Measurements from ENCODE around the gene TMEM247. TPM values are rescaled to one million over a fixed set of nuclear protein-coding genes. Genes with fewer than 3 reads are reported as not detected.

The TMEM247 gene
- total and polyA plus RNA-seq, 10 donors, result not detected

GRCh38 chr2:46505472-46505783 is 26.1 kb downstream of the TMEM247 start:
- Histone ChIP-seq H3K27ac (no peak overlapping the region), H3K27me3 (replicated peaks in 1 of 7) (no peaks in the 10 kb centered on the region), H3K36me3 (no peaks in the 10 kb centered on the region), H3K4me3 (no peak overlapping the region), H3K4me1 (peaks cover 0 to 18% (median 3%) of the 10 kb centered on the region in 6 donors), H3K9me3 (no peaks in the 10 kb centered on the region)
- intact Hi-C loops (cut with DNase I; ENCODE audit: low total_unique reads), result no loop called here
- no peak for DNase-seq
- no peak for TF ChIP-seq POLR2AphosphoS5 (IDR thresholded peaks at IDR 0.05)
- no peak for TF ChIP-seq POLR2A (IDR thresholded peaks at IDR 0.05)
- TF ChIP-seq CTCF (IDR thresholded peaks at IDR 0.05 in 8 of 11, conservative IDR thresholded peaks at IDR 0.05 in 3 of 11), result no peak
- WGBS, 5 donors, result 89 to 96% (median 92%) methylated on average over 3 of the region's 3 CpGs

GRCh38 chr2:46506131-46506706 is 26.9 kb downstream of the TMEM247 start:
- peaks cover 0 to 10% (median 0%) of the 10 kb centered on the region in 6 donors for H3K4me1 ChIP-seq
- WGBS, 5 donors, result 44 to 47% (median 45%) methylated on average over 5 to 6 of the region's 6 CpGs
- H3K9me3 ChIP-seq, result no peaks in the 10 kb centered on the region
- DNase-seq, result no peak
- no peaks in the 10 kb centered on the region for H3K27me3 ChIP-seq (replicated peaks in 1 of 7)
- no peak overlapping the region for H3K27ac ChIP-seq
- TF ChIP-seq POLR2A (IDR thresholded peaks at IDR 0.05) (no peak), CTCF (IDR thresholded peaks at IDR 0.05 in 8 of 11, conservative IDR thresholded peaks at IDR 0.05 in 3 of 11) (no peak), POLR2AphosphoS5 (IDR thresholded peaks at IDR 0.05) (no peak)
- H3K4me3 ChIP-seq, result no peak overlapping the region
- H3K36me3 ChIP-seq, result no peaks in the 10 kb centered on the region
- intact Hi-C loops (cut with DNase I; ENCODE audit: low total_unique reads), result no loop called here

- H3K36me3 ChIP-seq, result no peaks in the 10 kb centered on the region
- H3K4me1 ChIP-seq, result peaks cover 0 to 9% (median 0%) of the 10 kb centered on the region in 6 donors
- no peaks in the 10 kb centered on the region for H3K27me3 ChIP-seq (replicated peaks in 1 of 7)
- H3K4me3 ChIP-seq, result no peak overlapping the region
- no peak overlapping the region for H3K27ac ChIP-seq
- WGBS, 5 donors, result 85 to 94% (median 92%) methylated on average over 3 of the region's 3 CpGs
- TF ChIP-seq POLR2AphosphoS5 (IDR thresholded peaks at IDR 0.05) (no peak), POLR2A (IDR thresholded peaks at IDR 0.05) (no peak), CTCF (IDR thresholded peaks at IDR 0.05 in 8 of 11, conservative IDR thresholded peaks at IDR 0.05 in 3 of 11) (no peak)
- intact Hi-C loops (cut with DNase I; ENCODE audit: low total_unique reads), result no loop called here
- no peaks in the 10 kb centered on the region for H3K9me3 ChIP-seq
- DNase-seq, result no peak
Measured at GRCh38 chr2:46508312-46508711, 28.9 kb downstream of the TMEM247 start.

- no peak overlapping the region for H3K4me3 ChIP-seq
- H3K9me3 ChIP-seq, result peaks cover 0 to 2% (median 0%) of the 10 kb centered on the region in 8 donors
- TF ChIP-seq POLR2AphosphoS5 (IDR thresholded peaks at IDR 0.05) (no peak), POLR2A (IDR thresholded peaks at IDR 0.05) (no peak), CTCF (IDR thresholded peaks at IDR 0.05 in 8 of 11, conservative IDR thresholded peaks at IDR 0.05 in 3 of 11) (no peak)
- H3K36me3 ChIP-seq, result no peaks in the 10 kb centered on the region
- 91 to 98% (median 94%) methylated on average over 3 of the region's 3 CpGs for WGBS, 5 donors
- no peaks in the 10 kb centered on the region for H3K27me3 ChIP-seq (replicated peaks in 1 of 7)
- DNase-seq, result no peak
- intact Hi-C loops (cut with DNase I; ENCODE audit: low total_unique reads), result no loop called here
- peaks cover 0 to 7% (median 0%) of the 10 kb centered on the region in 6 donors for H3K4me1 ChIP-seq
- no peak overlapping the region for H3K27ac ChIP-seq
Measured at GRCh38 chr2:46508759-46509158, 29.4 kb downstream of the TMEM247 start.
